OCI-LY7 (cell line): ENCODE results near the gene THTPA. TPM values are rescaled to one million over a fixed set of nuclear protein-coding genes. Genes with fewer than 3 reads are reported as not detected.
A peak's percentile ranks its signal among the peaks of the same experiment; 100 is the strongest.

Experiments used
- BruUV-seq: library from RNA; stranded (reverse); fragments of 400-500 nt; replicated peaks from 2 replicates; lab custom pipeline; 2021; lab: Mats Ljungman, UMichigan
- CTCF ChIA-PET: fragments of 300-600 bp; sonication (Branson Sonifier 250); formaldehyde crosslinking; loops from one replicate; lab custom pipeline; 2022; ENCODE audit warnings: antibody characterized with exemption; ENCODE audit not compliant: unreplicated experiment; lab: Charles Lee
- POLR2A ChIA-PET: fragments of 300-600 bp; sonication (Branson Sonifier 250); formaldehyde crosslinking; loops from one replicate; lab custom pipeline; 2022; ENCODE audit warnings: antibody characterized with exemption; lab: Charles Lee
- DNase-seq: peaks from one replicate; pipeline ENCODE4 v3.0.0-alpha.2; 2015; ENCODE audit warnings: low spot score
- H2AFZ ChIP-seq: fragments of 200-600 bp; sonication (generic), shearing (Covaris generic); 2 replicates; pipeline ENCODE4 v1.6.1; 2014; ENCODE audit warnings: mild to moderate bottlenecking, antibody characterized with exemption, low read length, moderate library complexity
- H3K27ac ChIP-seq: fragments of 200-600 bp; sonication (generic); 2 replicates; pipeline ENCODE4 v1.5.1; 2014; ENCODE audit warnings: mixed run types, low read depth, mild to moderate bottlenecking, moderate library complexity, low read length, inconsistent platforms; ENCODE audit not compliant: poor library complexity, severe bottlenecking
- H3K36me3 ChIP-seq: fragments of 200-600 bp; sonication (generic); 2 replicates; pipeline ENCODE4 v1.6.1; 2014; ENCODE audit warnings: mild to moderate bottlenecking, antibody characterized with exemption, low read length, moderate library complexity, mixed read lengths; ENCODE audit not compliant: insufficient read depth
- H3K4me1 ChIP-seq: fragments of 200-600 bp; sonication (generic); 2 replicates; pipeline ENCODE4 v1.5.1; 2014; ENCODE audit warnings: mild to moderate bottlenecking, low read length; ENCODE audit not compliant: insufficient read depth, poor library complexity, severe bottlenecking
- H3K4me2 ChIP-seq: fragments of 200-600 bp; sonication (generic); 2 replicates; pipeline ENCODE4 v1.6.1; 2014; ENCODE audit warnings: mild to moderate bottlenecking, low read length
- H3K4me3 ChIP-seq: fragments of 200-600 bp; sonication (generic); 2 replicates; pipeline ENCODE4 v1.5.1; 2014; ENCODE audit warnings: mild to moderate bottlenecking, low read depth, low read length; ENCODE audit not compliant: poor library complexity, severe bottlenecking
- H3K79me2 ChIP-seq: fragments of 200-600 bp; sonication (generic); 2 replicates; pipeline ENCODE4 v1.6.1; 2016; ENCODE audit warnings: low read depth, mild to moderate bottlenecking, low read length, moderate library complexity, mixed read lengths; ENCODE audit not compliant: insufficient read depth
- H3K9me2 ChIP-seq: fragments of 200-600 bp; sonication (generic); 2 replicates; pipeline ENCODE4 v1.6.1; 2016; ENCODE audit warnings: mild to moderate bottlenecking, low read length, mixed read lengths; ENCODE audit not compliant: insufficient read depth
- H3K9me3 ChIP-seq: fragments of 200-600 bp; sonication (generic); 2 replicates; pipeline ENCODE4 v1.6.1; 2014; ENCODE audit warnings: mild to moderate bottlenecking, mixed run types, low read length, mixed read lengths
- H4K20me1 ChIP-seq: fragments of 200-600 bp; sonication (generic); 2 replicates; pipeline ENCODE4 v1.6.1; 2014; ENCODE audit warnings: mild to moderate bottlenecking, antibody characterized with exemption, low read length, moderate library complexity, mixed read lengths; ENCODE audit not compliant: insufficient read depth
- CTCF ChIP-seq: fragments of 200-600 bp; sonication (generic); conservative IDR thresholded peaks from 2 replicates; pipeline ENCODE4 v1.5.1; 2014; ENCODE audit warnings: mild to moderate bottlenecking, antibody characterized with exemption, low read length, moderate library complexity, mixed read lengths
- EZH2phosphoT487 ChIP-seq: fragments of 200-600 bp; sonication (generic); IDR thresholded peaks from 2 replicates; pipeline ENCODE4 v1.6.1; 2018; ENCODE audit warnings: low read depth, borderline replicate concordance, mild to moderate bottlenecking, mixed run types, antibody characterized with exemption, low read length, moderate library complexity, mixed read lengths
- intact Hi-C: fragments of 100-400 bp; cut with micrococcal nuclease; formaldehyde crosslinking; loops from one replicate; pipeline ENCODE4 v1.10.0; 2022; ENCODE audit not compliant: unreplicated experiment
- total RNA-seq, 2 experiments: library from RNA; depleted of rRNA in 1 of 2; stranded (reverse); fragments of >200 nt in 1 of 2; shearing (Covaris generic) in 1 of 2; gene quantifications; 2 replicates each; pipeline ENCODE4 v1.2.3, GENCODE V29; 2014 to 2022

THTPA gene
- total RNA-seq, 2 experiments from 2014 or later, result 15.4 to 28.6 TPM

- TF ChIP-seq EZH2phosphoT487 (no peak), CTCF (no peak)
- Histone ChIP-seq H3K4me3 (peak overlapping the region; percentile 80), H3K9me3 (no peaks in the 10 kb centered on the region), H3K4me1 (peaks cover 21% of the 10 kb centered on the region), H3K27ac (no peak overlapping the region), H3K4me2 (peak overlapping the region; percentile 99), H3K9me2 (no peaks in the 10 kb centered on the region), H2AFZ (peak overlapping the region; percentile 89), H4K20me1 (no peaks in the 10 kb centered on the region; the same call in 1 of the 2 replicates), H3K36me3 (no peaks in the 10 kb centered on the region), H3K79me2 (no peaks in the 10 kb centered on the region)
- no TSS peak for BruUV-seq
- intact Hi-C loops, result loop anchor here (10.0 kb wide), 1 partner anchor 894 kb away; the partner anchor contains the start of gene SDR39U1
- CTCF ChIA-PET, result interaction anchor here (0.6 kb wide), 1 partner anchor 194 kb away, joined by 3 read pairs; no protein-coding TSS in a partner anchor
- POLR2A ChIA-PET, result no interaction called here
- DNase-seq, result no peak
Measured at GRCh38 chr14:23550812-23551265, 5.2 kb upstream of the THTPA start.

GRCh38 chr14:23551266-23552028 lies 4.6 kb upstream of the THTPA start, which contains the start of gene ZFHX2:
ZFHX2 (minus strand) TSS chr14:23551765; CDS start chr14:23535325, 16,440 bp downstream.
- CTCF ChIA-PET, result interaction anchor here (0.6 kb wide), 1 partner anchor 195 kb away, joined by 3 read pairs; no protein-coding TSS in a partner anchor
- Histone ChIP-seq H3K79me2 (peaks cover 3% of the 10 kb centered on the region; the same call in 1 of the 2 replicates), H3K9me2 (no peaks in the 10 kb centered on the region), H3K4me2 (peak within 1 kb of the TSS; percentile 99), H3K9me3 (no peaks in the 10 kb centered on the region), H3K4me3 (peak within 1 kb of the TSS; percentile 80), H2AFZ (peak within 1 kb of the TSS; percentile 89), H3K36me3 (no peaks in the 10 kb centered on the region), H4K20me1 (no peaks in the 10 kb centered on the region; the same call in 1 of the 2 replicates), H3K27ac (no peak within 1 kb of the TSS), H3K4me1 (peaks cover 21% of the 10 kb centered on the region)
- TF ChIP-seq CTCF, result no peak
- no peak for TF ChIP-seq EZH2phosphoT487
- BruUV-seq, result no TSS peak
- POLR2A ChIA-PET, result no interaction called here
- intact Hi-C loops, result loop anchor here (10.0 kb wide), 1 partner anchor 893 kb away; the partner anchor contains the start of gene SDR39U1
- peak; percentile 71 for DNase-seq
